HL-60 (cell line): Measurements from ENCODE around the gene UBN1.

ENCODE experiments used
- TF ChIP-seq, protein P1 (sequence below): IDR thresholded peaks from one replicate; pipeline ENCODE4 v1.5.1; 2011; ENCODE audit warnings: low read length, control low read depth, inconsistent platforms; ENCODE audit not compliant: insufficient read depth
- TF ChIP-seq, protein P2 (sequence below): IDR thresholded peaks from 2 replicates; pipeline ENCODE4 v1.6.1; 2012; ENCODE audit warnings: low read depth; ENCODE audit not compliant: insufficient replicate concordance

DNA sequence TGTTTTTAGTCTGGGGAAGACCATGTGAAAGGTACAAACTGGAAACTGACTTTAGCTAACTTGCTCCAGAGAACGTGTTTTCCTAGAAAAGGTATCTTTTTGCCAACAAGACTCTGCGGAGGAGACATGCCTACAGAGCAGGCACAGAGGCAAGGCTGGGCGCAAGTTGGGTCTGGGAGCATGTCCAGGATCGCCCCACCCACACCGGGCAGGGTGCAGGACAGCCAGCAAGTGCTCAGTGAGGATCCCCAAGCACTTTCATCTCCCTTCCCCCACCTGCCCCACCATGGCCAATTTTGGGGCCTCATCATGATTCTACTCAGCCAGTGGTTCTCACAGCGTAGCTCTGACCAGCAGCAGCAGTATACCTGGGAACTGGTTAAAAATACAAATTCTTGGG, 26.6 kb upstream of the UBN1 start:
- TF ChIP-seq, protein P1, sequence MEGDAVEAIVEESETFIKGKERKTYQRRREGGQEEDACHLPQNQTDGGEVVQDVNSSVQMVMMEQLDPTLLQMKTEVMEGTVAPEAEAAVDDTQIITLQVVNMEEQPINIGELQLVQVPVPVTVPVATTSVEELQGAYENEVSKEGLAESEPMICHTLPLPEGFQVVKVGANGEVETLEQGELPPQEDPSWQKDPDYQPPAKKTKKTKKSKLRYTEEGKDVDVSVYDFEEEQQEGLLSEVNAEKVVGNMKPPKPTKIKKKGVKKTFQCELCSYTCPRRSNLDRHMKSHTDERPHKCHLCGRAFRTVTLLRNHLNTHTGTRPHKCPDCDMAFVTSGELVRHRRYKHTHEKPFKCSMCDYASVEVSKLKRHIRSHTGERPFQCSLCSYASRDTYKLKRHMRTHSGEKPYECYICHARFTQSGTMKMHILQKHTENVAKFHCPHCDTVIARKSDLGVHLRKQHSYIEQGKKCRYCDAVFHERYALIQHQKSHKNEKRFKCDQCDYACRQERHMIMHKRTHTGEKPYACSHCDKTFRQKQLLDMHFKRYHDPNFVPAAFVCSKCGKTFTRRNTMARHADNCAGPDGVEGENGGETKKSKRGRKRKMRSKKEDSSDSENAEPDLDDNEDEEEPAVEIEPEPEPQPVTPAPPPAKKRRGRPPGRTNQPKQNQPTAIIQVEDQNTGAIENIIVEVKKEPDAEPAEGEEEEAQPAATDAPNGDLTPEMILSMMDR, result no peak
- TF ChIP-seq, protein P2, sequence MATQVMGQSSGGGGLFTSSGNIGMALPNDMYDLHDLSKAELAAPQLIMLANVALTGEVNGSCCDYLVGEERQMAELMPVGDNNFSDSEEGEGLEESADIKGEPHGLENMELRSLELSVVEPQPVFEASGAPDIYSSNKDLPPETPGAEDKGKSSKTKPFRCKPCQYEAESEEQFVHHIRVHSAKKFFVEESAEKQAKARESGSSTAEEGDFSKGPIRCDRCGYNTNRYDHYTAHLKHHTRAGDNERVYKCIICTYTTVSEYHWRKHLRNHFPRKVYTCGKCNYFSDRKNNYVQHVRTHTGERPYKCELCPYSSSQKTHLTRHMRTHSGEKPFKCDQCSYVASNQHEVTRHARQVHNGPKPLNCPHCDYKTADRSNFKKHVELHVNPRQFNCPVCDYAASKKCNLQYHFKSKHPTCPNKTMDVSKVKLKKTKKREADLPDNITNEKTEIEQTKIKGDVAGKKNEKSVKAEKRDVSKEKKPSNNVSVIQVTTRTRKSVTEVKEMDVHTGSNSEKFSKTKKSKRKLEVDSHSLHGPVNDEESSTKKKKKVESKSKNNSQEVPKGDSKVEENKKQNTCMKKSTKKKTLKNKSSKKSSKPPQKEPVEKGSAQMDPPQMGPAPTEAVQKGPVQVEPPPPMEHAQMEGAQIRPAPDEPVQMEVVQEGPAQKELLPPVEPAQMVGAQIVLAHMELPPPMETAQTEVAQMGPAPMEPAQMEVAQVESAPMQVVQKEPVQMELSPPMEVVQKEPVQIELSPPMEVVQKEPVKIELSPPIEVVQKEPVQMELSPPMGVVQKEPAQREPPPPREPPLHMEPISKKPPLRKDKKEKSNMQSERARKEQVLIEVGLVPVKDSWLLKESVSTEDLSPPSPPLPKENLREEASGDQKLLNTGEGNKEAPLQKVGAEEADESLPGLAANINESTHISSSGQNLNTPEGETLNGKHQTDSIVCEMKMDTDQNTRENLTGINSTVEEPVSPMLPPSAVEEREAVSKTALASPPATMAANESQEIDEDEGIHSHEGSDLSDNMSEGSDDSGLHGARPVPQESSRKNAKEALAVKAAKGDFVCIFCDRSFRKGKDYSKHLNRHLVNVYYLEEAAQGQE, result no peak
